ENCODE results near the gene TMEM26.

TMEM26 gene

GRCh38 chr10:61404751-61405150 lies 48.4 kb downstream of the TMEM26 start:
- DNase-seq (ENCODE audit: low read depth): peak; percentile 76
- H3K4me3 ChIP-seq (ENCODE audit: low read length): no peak overlapping the region
- TF ChIP-seq CTCF (conservative IDR thresholded peaks at IDR 0.05; ENCODE audit: low read length): no peak

- DNase-seq (ENCODE audit: low read depth): no peak
- H3K4me3 ChIP-seq (ENCODE audit: low read length): no peak overlapping the region
- TF ChIP-seq CTCF (conservative IDR thresholded peaks at IDR 0.05; ENCODE audit: low read length): peak; percentile 13; the same call in 1 of the 2 replicates
Measured at GRCh38 chr10:61400524-61400923, 52.7 kb downstream of the TMEM26 start.

GRCh38 chr10:61399406-61399805 lies 53.8 kb downstream of the TMEM26 start:
- peak; percentile 25 for DNase-seq (ENCODE audit: low read depth)
- TF ChIP-seq CTCF (conservative IDR thresholded peaks at IDR 0.05; ENCODE audit: low read length): no peak
- H3K4me3 ChIP-seq (ENCODE audit: low read length): no peak overlapping the region

- H3K4me3 ChIP-seq (ENCODE audit: low read length): no peak overlapping the region
- no peak for DNase-seq (ENCODE audit: low read depth)
- TF ChIP-seq CTCF (conservative IDR thresholded peaks at IDR 0.05; ENCODE audit: low read length): no peak
Measured at GRCh38 chr10:61398366-61399129, 54.6 kb downstream of the TMEM26 start.

- DNase-seq (ENCODE audit: low read depth): peak; percentile 67
- peak overlapping the region; percentile 21 for H3K4me3 ChIP-seq (ENCODE audit: low read length)
- no peak for TF ChIP-seq CTCF (conservative IDR thresholded peaks at IDR 0.05; ENCODE audit: low read length)
Measured at GRCh38 chr10:61397175-61397986, 55.8 kb downstream of the TMEM26 start.

GRCh38 chr10:61391281-61391680 lies 61.9 kb downstream of the TMEM26 start:
- no peak for TF ChIP-seq CTCF (conservative IDR thresholded peaks at IDR 0.05; ENCODE audit: low read length)
- DNase-seq (ENCODE audit: low read depth): no peak
- H3K4me3 ChIP-seq (ENCODE audit: low read length): no peak overlapping the region

All from AG10803 (cell line).